H1 (cell line): ENCODE measurements around the gene GBP4. TPM values are rescaled to one million over a fixed set of nuclear protein-coding genes. Genes with fewer than 3 reads are reported as not detected.

Experiments used
- CTCF ChIA-PET: fragments of 300-600 bp; sonication (Branson Sonifier 250); formaldehyde crosslinking; loops from one replicate; lab custom pipeline; 2021; ENCODE audit not compliant: partially characterized antibody; lab: Charles Lee
- POLR2A ChIA-PET: fragments of 300-600 bp; sonication (Branson Sonifier 250); formaldehyde crosslinking; loops from one replicate; lab custom pipeline; 2021; ENCODE audit warnings: inconsistent platforms; ENCODE audit not compliant: partially characterized antibody; lab: Charles Lee
- DNase-seq, 2 experiments: peaks; one replicate each; pipeline versions ENCODE4 v3.0.0 to v3.0.0-alpha.2; 2010 to 2022; ENCODE audit warnings: low spot score in 2 of 2, low read depth in 1 of 2, mixed read lengths in 1 of 2
- FAIRE-seq: peaks from 2 replicates; lab custom pipeline; 2011; peaks lifted over from hg19 to GRCh38; lab: Jason Lieb, UNC
- H2AFZ ChIP-seq: 2 replicates; pipeline ENCODE4 v1.8.1; 2012; ENCODE audit warnings: low read length, inconsistent platforms
- H2AK5ac ChIP-seq: 2 replicates; pipeline ENCODE4 v1.6.1; 2013; ENCODE audit warnings: low read depth, low read length
- H2BK120ac ChIP-seq: replicated peaks from 2 replicates; pipeline ENCODE3; 2013; ENCODE audit warnings: low read depth, low read length, inconsistent platforms
- H2BK12ac ChIP-seq: 2 replicates; pipeline ENCODE4 v1.6.1; 2013; ENCODE audit warnings: low read depth, low read length
- H2BK15ac ChIP-seq: 2 replicates; pipeline ENCODE4 v1.6.1; 2013; ENCODE audit warnings: low read length
- H2BK20ac ChIP-seq: 2 replicates; pipeline ENCODE4 v1.6.1; 2013; ENCODE audit warnings: low read length
- H2BK5ac ChIP-seq: 2 replicates; pipeline ENCODE4 v1.6.1; 2013; ENCODE audit warnings: low read depth, low read length
- H3K14ac ChIP-seq: 2 replicates; pipeline ENCODE4 v1.6.1; 2013; ENCODE audit warnings: inconsistent platforms; ENCODE audit not compliant: insufficient read length
- H3K18ac ChIP-seq: 2 replicates; pipeline ENCODE4 v1.6.1; 2013; ENCODE audit warnings: low read length; ENCODE audit errors: extremely low read depth
- H3K23ac ChIP-seq: 2 replicates; pipeline ENCODE4 v1.6.1; 2013; ENCODE audit warnings: inconsistent platforms; ENCODE audit not compliant: insufficient read length
- H3K23me2 ChIP-seq: 2 replicates; pipeline ENCODE4 v1.6.1; 2013; ENCODE audit warnings: low read depth, low read length
- H3K27ac ChIP-seq: 2 replicates; pipeline ENCODE4 v1.6.1; 2011; ENCODE audit warnings: low read depth, low read length, inconsistent platforms
- H3K27me3 ChIP-seq, 4 experiments: replicated peaks in 1 of 4; 1 replicate in 1 of 4; 2 replicates in 3 of 4; pipeline versions ENCODE4 v1.6.1 to v1.8.1; 2011 to 2013; ENCODE audit warnings: low read length in 3 of 4, mild to moderate bottlenecking in 3 of 4, inconsistent platforms in 2 of 4, mixed read lengths in 2 of 4, moderate library complexity in 1 of 4; ENCODE audit not compliant: control insufficient read depth in 3 of 4, insufficient read depth in 3 of 4; ENCODE audit errors: extremely low read depth in 1 of 4
- H3K36me3 ChIP-seq, 4 experiments: 2 replicates each; pipeline versions ENCODE4 v1.6.1 to v1.8.1; 2011 to 2013; ENCODE audit warnings: mild to moderate bottlenecking in 4 of 4, low read length in 3 of 4, moderate library complexity in 2 of 4, control low read depth in 1 of 4, inconsistent platforms in 1 of 4; ENCODE audit not compliant: insufficient read depth in 4 of 4, control insufficient read depth in 2 of 4
- H3K4ac ChIP-seq: replicated peaks from 2 replicates; pipeline ENCODE3; 2013; ENCODE audit warnings: low read length, low read depth, mixed read lengths, inconsistent platforms; ENCODE audit not compliant: insufficient read length
- H3K4me1 ChIP-seq, 4 experiments: replicated peaks in 1 of 4; 1 replicate in 1 of 4; 2 replicates in 3 of 4; pipeline versions ENCODE4 v1.6.1 to v1.8.1; 2011 to 2013; ENCODE audit warnings: low read length in 3 of 4, inconsistent platforms in 2 of 4, mixed read lengths in 1 of 4; ENCODE audit not compliant: insufficient read depth in 4 of 4, control insufficient read depth in 3 of 4
- H3K4me2 ChIP-seq, 2 experiments: 2 replicates each; pipeline versions ENCODE4 v1.6.1 to v1.8.1; 2011 to 2013; ENCODE audit warnings: low read depth in 2 of 2, low read length in 2 of 2, control low read depth in 1 of 2, inconsistent platforms in 1 of 2, mild to moderate bottlenecking in 1 of 2; ENCODE audit not compliant: insufficient read depth in 1 of 2
- H3K4me3 ChIP-seq, 4 experiments: fragments of 200-600, 300-600 bp in 1 of 4; sonication (generic), shearing (Covaris generic), sonication (Bioruptor Twin) in 1 of 4; 2 replicates each; pipeline versions ENCODE4 v1.5.1 to v1.8.1; 2011 to 2016; ENCODE audit warnings: low read length in 4 of 4, low read depth in 3 of 4, control low read depth in 2 of 4, inconsistent platforms in 2 of 4, mild to moderate bottlenecking in 2 of 4, mixed read lengths in 1 of 4, moderate library complexity in 1 of 4; ENCODE audit not compliant: insufficient read depth in 2 of 4; ENCODE audit errors: extremely low read depth in 1 of 4
- H3K56ac ChIP-seq: replicated peaks from 2 replicates; pipeline ENCODE3; 2013; ENCODE audit warnings: low read depth, mild to moderate bottlenecking, mixed read lengths, low read length, inconsistent platforms; ENCODE audit not compliant: insufficient read length
- H3K79me1 ChIP-seq: 2 replicates; pipeline ENCODE4 v1.6.1; 2013; ENCODE audit warnings: low read depth, low read length, control low read depth
- H3K79me2 ChIP-seq, 2 experiments: 2 replicates each; pipeline versions ENCODE4 v1.6.1 to v1.8.1; 2012 to 2013; ENCODE audit warnings: low read length in 2 of 2, mild to moderate bottlenecking in 2 of 2, inconsistent platforms in 1 of 2; ENCODE audit not compliant: insufficient read depth in 2 of 2, control insufficient read depth in 1 of 2
- H3K9ac ChIP-seq, 4 experiments: replicated peaks in 1 of 4; 1 replicate in 1 of 4; 2 replicates in 3 of 4; pipeline versions ENCODE4 v1.6.1 to v1.8.1; 2011 to 2013; ENCODE audit warnings: low read depth in 3 of 4, low read length in 3 of 4, control low read depth in 2 of 4, mild to moderate bottlenecking in 2 of 4, moderate library complexity in 2 of 4, inconsistent platforms in 1 of 4; ENCODE audit errors: extremely low read depth in 1 of 4
- H3K9me3 ChIP-seq, 2 experiments: 2 replicates each; pipeline versions ENCODE4 v1.6.1 to v1.8.1; 2012 to 2013; ENCODE audit warnings: mild to moderate bottlenecking in 2 of 2, moderate library complexity in 2 of 2, control low read depth in 1 of 2, inconsistent platforms in 1 of 2, low read depth in 1 of 2, low read length in 1 of 2, mixed read lengths in 1 of 2; ENCODE audit not compliant: insufficient read depth in 2 of 2
- H4K20me1 ChIP-seq, 2 experiments: replicated peaks in 1 of 2; 2 replicates each; pipeline versions ENCODE3 to v1.8.1; 2011 to 2013; ENCODE audit warnings: inconsistent platforms in 2 of 2, low read length in 2 of 2, mild to moderate bottlenecking in 1 of 2; ENCODE audit not compliant: insufficient read depth in 2 of 2, control insufficient read depth in 1 of 2
- H4K5ac ChIP-seq: 2 replicates; pipeline ENCODE4 v1.6.1; 2013; ENCODE audit warnings: low read length, low read depth, mixed read lengths, inconsistent platforms; ENCODE audit not compliant: insufficient read length
- H4K8ac ChIP-seq: 2 replicates; pipeline ENCODE4 v1.8.0; 2013; ENCODE audit warnings: mild to moderate bottlenecking, moderate library complexity, low read length, inconsistent platforms; ENCODE audit not compliant: insufficient read depth; ENCODE audit errors: extremely low read depth
- H4K91ac ChIP-seq: replicated peaks from 2 replicates; pipeline ENCODE3; 2013; ENCODE audit warnings: low read length, mixed read lengths, inconsistent platforms; ENCODE audit not compliant: insufficient read length
- WGBS, 2 experiments: shearing (Covaris generic) in 1 of 2; methylation state at CpG; one replicate each; pipeline versions ENCODE4 v1.1.6 to v1.1.7; 2013 to 2015; ENCODE audit warnings: low lambda C conversion rate in 2 of 2, mixed read lengths in 2 of 2, inconsistent platforms in 1 of 2, low coverage in 1 of 2, missing lambda C conversion rate in 1 of 2; ENCODE audit not compliant: insufficient replicate concordance in 2 of 2, insufficient coverage in 1 of 2, insufficient read length in 1 of 2; ENCODE audit errors: extremely low coverage in 1 of 2, missing lambda C conversion rate in 1 of 2; 5-methylcytosine and 5-hydroxymethylcytosine counted together
- polyA plus RNA-seq, 7 experiments: library from polyadenylated mRNA; depleted of rRNA in 3 of 7; stranded (reverse) in 5 of 7; unstranded in 2 of 7; fragments of >200 nt in 5 of 7; fragments of 200-250 nt in 2 of 7; gene quantifications; 1 replicate in 5 of 7; 2 replicates in 1 of 7; 4 replicates in 1 of 7; pipeline versions ENCODE4 v1.2.1 to v1.2.3, GENCODE V29; 2011 to 2013; ENCODE audit warnings: missing spikeins in 2 of 7, mixed read lengths in 2 of 7
- total RNA-seq: library from RNA; stranded (reverse); fragmentation: NEBNext Ultra II Directional; extraction: Animal tissue kit (Norgen Biotek cat#: 25700); gene quantifications from 2 replicates; pipeline ENCODE4 v1.2.1, GENCODE V29; 2021

GBP4 gene
- total and polyA plus RNA-seq, 2 of the 8 experiments (the other 6 are each of a cell fraction or from before 2014, with no cell fraction given): 0.02 TPM; not detected in 1

- no peaks in the 10 kb centered on the region for H3K4me1 ChIP-seq
- H2BK5ac ChIP-seq: no peak overlapping the region
- no peak overlapping the region for H2AK5ac ChIP-seq
- H2BK15ac ChIP-seq: no peak overlapping the region
- H3K14ac ChIP-seq: no peak overlapping the region
- CTCF ChIA-PET: no interaction called here
- H2BK120ac ChIP-seq: no peak overlapping the region
- no peaks in the 10 kb centered on the region for H3K23me2 ChIP-seq
- DNase-seq: no peak
- no peaks in the 10 kb centered on the region for H3K79me1 ChIP-seq
- no peak overlapping the region for H3K18ac ChIP-seq
- no peaks in the 10 kb centered on the region for H3K79me2 ChIP-seq
- H3K56ac ChIP-seq: no peak overlapping the region
- no peaks in the 10 kb centered on the region; a peak in 1 of 8 replicates for H3K36me3 ChIP-seq
- H4K5ac ChIP-seq: no peak overlapping the region
- no peak for FAIRE-seq
- no peak overlapping the region for H2BK12ac ChIP-seq
- no peak overlapping the region for H2BK20ac ChIP-seq
- no peak overlapping the region for H3K4me2 ChIP-seq
- H3K27ac ChIP-seq: no peak overlapping the region
- H4K91ac ChIP-seq: no peak overlapping the region
- no peak overlapping the region for H3K4me3 ChIP-seq
- no peak overlapping the region for H4K8ac ChIP-seq
- no peak overlapping the region for H3K23ac ChIP-seq
- peaks cover 29% of the 10 kb centered on the region in 2 experiments for H3K9me3 ChIP-seq
- no peak overlapping the region for H2AFZ ChIP-seq
- POLR2A ChIA-PET: interaction anchor here (1.3 kb wide), 1 partner anchor 10 kb away, joined by 3 read pairs; no protein-coding TSS in a partner anchor
- 85% methylated on average over 3 of the region's 3 CpGs; no CpG with 5 or more reads in 1 of the 2 experiments for WGBS, 2 experiments
- H4K20me1 ChIP-seq: no peaks in the 10 kb centered on the region
- no peak overlapping the region for H3K9ac ChIP-seq
- H3K4ac ChIP-seq: no peak overlapping the region
- H3K27me3 ChIP-seq: no peaks in the 10 kb centered on the region
Measured at GRCh38 chr1:89206373-89206772, 7.6 kb upstream of the GBP4 start.
